HG03469 (cell line): ENCODE results near the gene SOBP.

ENCODE experiments used
- ATAC-seq: cut with Tn5 transposase; IDR thresholded peaks from one replicate; pipeline ENCODE4 v1.9.1; 2021; ENCODE audit warnings: mild to moderate bottlenecking, moderate library complexity, moderate number of reproducible peaks; ENCODE audit not compliant: unreplicated experiment

Gene SOBP

DNA sequence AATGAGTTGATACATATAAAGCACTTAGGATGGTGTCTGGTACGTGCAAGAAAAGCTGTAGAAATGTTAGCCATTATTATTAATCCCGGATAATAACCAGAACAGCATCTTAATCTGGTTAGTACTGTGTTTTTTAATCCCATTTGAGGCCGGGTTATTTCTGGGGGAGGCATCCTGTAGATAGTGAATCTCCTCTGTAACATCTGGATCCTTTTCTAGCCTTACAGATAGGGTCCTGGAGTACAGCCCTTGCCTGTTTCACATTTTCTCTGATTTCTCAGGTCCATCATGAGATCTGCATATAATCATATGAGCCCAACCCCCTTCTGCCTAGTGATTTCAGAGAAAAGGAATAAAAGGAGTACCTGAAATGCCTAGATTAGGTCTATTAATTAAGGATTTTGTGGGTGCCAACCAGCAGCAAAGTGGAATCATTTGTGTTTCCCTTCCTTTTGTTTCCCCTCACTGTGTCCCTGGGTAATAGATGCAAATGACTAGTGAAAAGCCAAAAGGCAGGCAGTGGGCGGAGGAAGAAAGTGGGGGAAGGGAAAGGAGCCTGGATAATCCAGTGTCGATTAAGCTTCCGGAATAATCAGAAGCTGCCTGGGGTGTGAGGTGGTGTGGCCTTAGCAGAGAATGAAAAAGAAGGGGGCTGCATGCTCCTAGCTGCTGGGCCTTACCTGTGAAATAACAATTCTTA, 88.9 kb downstream of the SOBP start:
- no peak for ATAC-seq

DNA sequence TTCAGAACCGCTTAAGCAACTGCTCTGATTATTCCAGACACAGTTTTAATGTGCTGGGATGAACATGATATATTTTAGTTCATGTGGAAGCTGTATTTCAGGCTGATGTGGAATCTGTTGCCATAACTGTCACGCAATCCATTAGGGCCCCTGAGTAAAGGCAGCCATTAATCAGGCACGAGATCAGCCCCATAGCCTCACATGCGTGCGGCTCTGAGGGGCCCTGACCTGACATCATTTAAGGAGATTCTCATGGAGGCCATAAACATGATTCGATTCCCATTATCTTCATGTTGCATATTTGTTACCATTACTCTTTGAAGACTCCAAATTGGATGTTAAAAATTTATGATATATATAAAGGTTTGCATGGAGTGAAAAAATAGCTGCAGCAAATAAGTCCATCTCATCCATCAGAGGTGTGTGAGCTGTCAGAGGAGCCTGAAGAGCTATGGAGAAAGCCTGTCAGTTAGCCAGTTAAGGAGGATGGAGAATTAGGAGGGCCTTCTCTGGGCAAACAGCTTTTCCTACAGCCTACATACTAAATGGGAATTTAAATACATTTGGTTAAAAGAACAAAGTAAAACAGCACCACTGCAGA, 89.6 kb downstream of the SOBP start:
- ATAC-seq = no peak

DNA sequence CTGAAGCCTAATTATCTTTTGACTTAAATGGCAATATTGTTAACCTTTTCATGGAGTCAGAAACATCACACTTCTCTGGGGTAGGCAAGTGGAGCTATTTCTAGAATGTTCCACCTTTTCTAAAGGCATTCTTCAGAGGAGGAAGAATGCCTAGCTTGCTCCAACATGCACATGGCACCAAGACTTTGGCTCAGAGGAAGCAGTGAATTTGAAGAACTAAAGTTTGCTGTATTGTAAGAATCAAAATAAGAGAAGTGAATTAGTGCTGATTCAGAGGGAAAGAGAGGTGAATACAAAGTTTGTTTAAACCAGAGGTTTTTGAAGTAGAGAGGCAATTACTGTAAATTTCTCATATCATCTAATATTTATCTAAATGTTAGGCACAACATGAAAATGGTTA, 92.2 kb downstream of the SOBP start:
- no peak for ATAC-seq

DNA sequence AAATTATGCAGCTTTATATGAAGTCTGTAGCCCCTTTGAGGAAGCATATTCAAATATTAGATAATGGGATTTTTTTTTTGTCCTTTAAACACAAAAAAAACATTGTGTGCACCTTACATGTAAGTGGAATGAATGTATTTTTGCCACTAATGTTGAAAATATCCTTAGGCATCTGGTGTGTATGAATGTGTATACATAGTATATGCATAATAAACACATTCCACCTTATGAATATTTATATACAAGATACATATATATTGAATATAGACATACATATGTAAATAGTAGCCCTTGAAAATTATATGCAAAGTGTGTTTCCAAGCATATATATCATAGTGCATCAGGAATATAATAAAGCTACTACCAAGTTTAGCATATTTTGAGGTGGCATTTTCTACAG, 94.8 kb downstream of the SOBP start:
- no peak for ATAC-seq

DNA sequence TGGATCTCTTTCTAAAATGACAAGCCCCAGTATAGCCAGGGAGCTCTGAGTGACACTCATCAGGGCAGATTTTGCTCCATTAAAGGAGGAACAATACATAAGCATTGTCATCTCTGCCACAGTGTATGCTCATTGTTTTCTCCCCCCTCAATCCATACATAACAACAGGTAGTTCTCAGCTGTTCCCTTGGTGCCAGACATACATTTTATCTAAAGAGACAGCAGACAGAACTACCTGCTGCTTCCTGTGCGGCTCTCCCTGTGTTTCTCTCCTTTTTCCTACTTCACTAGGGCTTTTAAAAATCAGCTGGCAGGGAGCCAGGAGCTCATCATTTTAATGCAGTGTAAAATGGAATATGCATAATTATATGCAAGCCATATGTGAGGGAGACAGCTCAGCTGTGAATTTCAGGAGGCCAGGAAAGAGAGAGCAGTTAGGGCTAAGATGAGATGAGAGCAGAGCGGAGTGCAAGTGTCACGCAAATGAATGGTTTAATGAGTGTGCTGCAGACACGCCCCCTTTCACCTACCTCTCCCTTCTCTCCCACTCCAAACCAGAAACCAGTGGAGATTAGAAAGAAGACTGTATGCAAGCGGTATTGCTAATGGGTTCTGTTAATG, 96.0 kb downstream of the SOBP start:
- ATAC-seq = no peak

DNA sequence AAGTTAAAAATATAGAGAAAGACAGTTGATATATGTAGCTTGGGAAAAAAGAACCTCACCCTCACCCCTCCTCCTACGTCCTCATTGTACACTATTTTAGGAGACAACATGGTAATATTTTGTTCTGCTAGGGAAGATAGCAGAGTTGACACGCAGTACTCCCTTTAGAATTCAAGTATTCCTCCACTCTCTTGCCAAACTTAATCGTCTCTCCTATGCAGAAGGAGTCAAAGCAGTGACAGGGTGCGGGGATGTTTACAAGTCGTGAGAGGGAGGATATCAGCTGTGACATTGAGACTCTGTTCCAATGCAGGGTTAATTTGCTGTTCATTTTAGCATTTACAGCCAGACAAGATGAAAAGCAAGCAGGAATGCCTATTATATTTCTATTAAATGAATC, 97.5 kb downstream of the SOBP start:
- no peak for ATAC-seq

DNA sequence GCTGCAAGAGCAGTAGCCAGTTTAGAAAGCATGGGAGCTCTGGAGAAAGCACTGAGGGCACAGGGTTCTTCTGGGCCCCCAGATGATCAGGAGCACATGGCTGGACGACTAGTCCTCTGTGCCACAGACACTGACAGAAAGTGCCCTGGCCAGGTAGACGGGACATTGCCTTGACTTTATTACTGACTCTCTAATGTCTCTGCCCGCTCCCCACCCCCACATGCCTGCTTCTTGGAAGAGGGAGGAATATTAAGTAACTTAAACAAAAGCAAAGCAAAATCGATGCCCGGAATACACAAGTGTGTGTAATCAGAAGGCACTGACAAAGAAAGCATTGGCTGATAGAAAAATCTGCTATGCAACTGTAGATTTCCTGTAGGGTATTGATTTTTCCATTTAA, 99.3 kb downstream of the SOBP start:
- ATAC-seq = no peak

DNA sequence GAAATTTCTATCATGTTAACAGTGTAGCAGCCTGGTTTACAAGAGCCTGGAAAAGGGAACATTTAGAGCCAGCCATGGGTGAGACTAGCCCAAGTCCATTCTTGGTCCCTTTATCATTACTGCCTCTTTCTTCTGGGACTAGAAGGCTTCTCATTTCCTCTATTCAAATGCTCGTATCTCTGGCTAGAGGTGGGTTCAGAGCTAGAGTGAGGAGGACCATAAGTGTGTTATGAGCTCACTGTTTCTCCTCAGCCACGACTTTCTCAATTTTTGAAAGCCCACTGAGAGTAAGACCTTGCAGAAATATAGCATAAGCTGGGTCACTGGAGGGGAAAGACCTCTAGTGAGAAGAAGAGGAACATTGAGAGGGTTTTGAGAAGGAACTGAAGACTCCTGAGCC, 100.0 kb downstream of the SOBP start:
- ATAC-seq = no peak

DNA sequence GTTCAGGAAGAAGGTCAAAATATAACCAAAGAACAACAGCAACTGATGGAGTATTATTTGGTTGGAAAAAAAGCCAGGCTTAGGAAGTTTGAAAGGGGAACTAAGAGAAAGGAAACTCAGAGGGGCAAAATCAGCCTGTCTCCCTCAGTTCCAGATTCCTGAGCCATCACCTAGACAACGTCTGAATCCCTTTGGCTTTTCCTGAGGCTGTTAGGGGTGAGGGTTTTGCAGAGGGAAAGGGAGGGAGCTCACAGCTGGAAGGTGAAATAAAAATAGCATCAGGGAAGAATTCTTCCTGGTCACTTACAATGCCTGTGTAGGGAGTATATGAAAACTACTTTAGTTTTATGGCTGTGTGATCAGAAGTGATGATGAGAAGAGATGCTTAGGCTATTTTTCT, 100.5 kb downstream of the SOBP start:
- no peak for ATAC-seq

DNA sequence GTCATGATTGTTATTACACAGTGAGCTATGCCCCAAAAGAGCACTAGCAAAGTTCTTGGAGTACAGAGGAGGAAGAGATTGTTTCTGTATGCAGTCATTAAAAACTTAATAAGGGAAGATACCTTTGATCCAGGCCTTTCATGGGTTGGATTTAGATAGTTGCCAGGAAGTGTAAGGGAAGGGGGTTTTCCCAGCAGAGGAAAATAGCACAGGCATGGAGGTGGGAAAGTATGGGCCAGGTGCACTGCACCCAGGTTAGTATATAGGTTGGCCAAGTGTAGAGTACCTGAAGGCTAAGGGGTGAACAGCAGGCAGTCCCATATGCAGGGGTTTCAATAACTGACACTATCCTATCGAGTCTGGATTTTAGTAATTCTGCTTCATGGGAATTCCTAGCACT, 101.4 kb downstream of the SOBP start:
- no peak for ATAC-seq

DNA sequence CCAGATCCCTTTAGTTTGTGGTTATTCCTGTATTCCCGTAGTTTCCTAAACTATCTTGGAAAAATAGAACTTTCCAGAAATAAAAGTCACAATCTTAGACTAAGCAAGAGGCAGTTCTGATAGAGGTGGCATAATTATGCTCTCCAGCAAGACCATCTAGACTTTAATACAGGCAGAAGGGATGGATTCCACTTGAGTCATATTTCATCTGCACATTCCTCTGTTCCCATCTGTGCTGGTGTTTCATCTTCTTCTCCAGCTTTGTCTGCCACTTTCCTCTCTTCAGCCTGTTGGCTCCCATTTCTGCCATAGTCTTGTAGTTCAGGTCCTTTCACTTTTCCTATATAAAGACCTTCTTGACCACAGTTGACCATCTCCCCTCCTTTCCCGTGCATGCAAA, 102.9 kb downstream of the SOBP start:
- no peak for ATAC-seq

DNA sequence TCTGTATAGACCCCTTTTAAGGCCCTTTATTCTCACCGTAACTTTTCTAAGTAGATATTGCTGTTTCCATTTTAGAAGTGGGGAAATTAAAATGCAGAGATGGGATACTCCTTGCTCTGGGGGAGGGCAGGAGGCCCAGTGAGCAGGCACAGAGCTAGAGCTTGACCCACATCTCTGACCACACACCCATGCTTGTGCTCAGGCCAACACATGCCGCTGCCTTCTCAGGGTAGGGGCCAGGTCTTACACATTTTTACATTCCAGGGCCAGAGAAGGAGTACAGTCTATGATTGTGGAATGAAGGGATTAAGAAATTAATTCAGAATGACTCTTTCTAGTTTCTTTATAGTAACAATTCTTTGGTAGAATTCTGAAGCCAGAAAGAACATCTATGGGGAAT, 104.8 kb downstream of the SOBP start:
- ATAC-seq = no peak

DNA sequence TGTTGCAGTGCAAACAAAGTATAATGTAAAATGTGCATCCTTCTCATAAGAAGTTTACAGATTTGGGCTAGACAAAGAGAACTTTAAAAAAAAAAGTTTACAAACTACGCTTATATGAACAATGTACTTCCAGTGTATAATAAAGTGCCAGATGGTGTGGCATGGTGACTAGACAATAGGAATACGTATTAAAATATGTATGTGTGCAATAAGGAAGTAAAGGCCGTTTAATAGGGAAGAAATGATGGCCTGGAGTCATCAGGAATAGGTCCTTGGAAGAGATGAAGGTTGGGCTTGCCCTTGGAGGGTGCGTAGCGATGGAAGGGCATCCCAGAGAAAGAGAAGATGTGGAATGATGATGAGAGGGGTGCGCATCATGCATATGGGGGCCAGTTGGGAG, 108.2 kb downstream of the SOBP start:
- ATAC-seq = no peak

DNA sequence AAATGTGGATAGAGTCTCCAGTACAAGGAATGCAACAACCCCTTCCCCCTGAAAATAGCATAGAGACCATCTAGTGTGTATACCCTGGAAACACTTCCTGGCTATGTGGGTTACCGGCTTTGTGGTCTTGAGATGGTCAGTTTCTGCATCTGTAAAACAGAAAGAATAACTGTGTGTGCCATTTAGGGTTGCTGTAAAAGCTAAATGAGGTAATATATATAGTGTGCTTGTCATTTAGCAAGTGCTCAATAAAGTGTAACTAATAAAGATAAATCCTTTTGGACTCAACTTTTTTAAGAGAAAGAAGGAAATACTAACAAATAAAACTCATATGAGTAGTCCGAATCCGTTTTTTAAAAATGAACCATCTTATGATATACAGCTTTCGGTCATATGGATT, 109.1 kb downstream of the SOBP start:
- ATAC-seq = no peak

DNA sequence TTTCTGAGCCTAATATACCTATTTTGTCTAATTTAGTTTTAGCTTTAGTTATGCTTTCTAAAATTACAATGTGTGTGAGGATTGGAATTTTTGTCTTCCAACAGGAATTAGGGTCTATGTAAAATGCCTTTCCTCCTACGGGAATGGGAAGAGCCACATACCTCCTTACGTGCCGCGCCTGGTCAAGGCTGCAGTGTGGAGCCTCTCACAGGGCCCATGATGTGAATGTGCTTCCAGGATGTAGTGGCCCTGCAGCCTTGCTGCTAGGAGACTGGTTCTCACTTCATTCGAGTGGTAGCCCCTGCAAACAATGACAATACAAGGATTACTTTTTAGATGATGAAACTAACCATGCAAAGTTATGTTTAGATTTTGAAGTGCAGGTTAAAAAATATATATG, 110.2 kb downstream of the SOBP start:
- no peak for ATAC-seq

DNA sequence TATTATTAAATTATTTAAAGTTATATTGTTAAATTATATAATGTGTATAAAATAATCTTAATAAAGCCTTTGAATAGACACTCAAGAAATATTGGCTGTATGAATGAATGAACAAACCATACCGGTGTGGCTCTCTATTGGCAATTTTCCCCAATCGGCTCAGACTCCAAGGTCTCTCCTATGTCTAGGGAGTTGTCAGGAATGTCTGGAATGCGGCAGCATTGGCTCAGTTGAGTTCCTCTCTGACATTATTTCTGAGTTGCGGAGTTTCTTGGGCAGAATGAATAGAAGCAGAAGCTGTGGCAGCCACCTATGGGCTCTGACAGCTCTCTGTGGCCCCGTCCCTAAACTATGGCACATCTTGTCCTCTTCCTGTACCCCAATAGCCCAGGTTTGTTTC, 111.0 kb downstream of the SOBP start:
- ATAC-seq = no peak

DNA sequence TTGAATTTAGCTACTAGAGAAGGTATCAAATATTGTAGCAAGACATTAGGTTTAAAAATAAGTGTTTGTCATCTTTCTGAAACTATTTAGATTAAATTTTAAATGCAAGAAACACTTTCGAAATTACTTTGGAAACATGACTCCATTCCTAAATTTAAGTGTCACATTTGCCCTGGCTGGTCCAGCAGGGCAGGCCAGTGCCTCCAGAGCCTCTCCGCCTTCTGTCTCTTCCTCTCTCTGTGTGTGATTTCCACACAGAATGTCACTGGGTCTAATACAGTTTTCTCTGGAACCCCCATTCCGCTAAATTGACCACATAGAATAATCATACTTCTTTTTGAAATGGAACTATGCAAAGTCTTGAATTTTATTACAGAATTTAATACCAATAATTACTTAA, 111.5 kb downstream of the SOBP start:
- ATAC-seq = no peak

DNA sequence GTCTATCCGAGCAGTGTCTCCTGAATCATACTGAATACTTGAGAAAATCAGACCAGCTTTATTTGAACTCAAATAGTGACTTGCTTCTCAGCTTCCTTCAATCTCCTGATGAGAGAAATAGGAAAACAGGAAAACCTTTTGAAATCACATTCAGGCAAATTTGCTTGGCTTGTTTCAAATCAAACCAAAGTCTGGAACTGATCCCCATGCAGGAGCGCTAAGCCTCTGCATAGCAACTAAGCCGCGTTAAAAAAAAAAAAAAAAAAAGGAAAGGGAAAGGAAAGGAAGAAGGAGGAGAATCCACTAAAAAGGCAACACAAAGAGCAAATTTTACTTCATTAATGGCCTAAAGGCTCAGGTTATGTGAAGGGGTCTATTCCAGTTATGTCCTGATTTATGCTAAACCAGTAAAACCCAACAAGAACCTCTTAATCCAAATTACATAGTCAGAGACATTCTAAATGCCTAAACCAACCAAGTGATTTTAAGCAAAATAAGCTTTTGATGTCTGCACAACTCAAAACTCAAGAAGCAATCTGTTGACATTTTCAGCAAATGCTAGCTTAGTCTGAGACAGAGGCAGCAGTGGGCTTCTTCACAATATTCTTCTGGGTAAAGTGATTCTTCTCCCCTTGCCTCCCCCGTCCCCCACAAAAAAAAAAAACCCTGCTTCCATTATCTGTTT, 112.5 kb downstream of the SOBP start:
- ATAC-seq = no peak

DNA sequence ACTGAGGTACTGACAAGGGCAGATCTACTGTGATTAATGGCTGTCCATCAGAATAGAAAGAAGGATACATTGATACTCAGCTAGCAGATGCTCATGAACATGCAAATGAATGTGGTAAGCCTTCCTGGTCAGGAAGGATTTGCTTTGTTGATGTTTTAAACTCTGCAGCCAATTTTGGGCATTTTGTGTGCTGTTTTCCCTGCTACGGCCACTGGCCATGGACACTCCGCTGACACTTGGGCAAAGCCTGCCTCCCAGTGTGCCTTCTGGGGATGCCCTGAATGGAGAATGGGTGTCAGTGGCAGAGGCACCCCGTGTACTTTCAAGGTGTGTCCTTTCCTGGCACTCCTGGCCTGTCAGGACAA, 113.1 kb downstream of the SOBP start:
- no peak for ATAC-seq

DNA sequence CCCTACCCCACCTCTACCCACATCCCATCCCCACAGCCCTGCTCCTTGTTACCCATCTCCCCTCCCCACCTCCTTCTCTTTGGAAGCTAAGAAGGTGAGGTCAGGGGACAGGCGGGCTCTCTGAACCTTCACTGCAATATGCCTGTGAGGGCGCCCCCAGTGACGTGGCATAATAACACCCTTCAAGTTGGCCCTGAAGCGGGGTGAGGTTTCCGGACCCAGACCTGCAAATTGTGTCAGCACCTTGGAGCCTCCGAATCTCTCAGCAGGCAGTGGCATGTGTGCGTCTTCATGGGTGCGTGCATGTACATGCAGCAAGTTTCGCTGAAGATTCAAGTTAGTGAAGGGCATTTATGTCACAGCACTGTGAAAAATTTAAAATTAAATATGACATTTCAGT, 114.6 kb downstream of the SOBP start:
- no peak for ATAC-seq

DNA sequence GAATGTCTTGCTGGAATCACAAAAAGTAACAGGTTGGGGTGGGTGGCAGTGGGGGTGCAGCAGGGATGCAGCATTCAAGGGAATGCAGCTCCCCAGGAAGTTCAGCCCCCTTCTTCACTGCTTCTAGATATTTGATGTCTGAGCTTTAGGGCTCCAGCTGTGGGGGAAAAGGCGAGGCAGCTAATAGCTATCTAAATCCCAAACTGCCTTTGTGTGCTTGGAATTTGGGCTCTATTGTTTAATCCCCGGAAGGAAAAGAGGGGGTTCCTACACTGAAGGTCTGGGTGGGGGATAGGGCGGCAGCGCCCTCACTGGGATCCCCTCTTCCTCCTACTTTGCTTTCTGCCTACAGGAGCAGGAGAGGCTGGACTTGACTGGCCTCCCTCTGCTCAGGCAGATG, 116.5 kb downstream of the SOBP start:
- ATAC-seq = no peak

DNA sequence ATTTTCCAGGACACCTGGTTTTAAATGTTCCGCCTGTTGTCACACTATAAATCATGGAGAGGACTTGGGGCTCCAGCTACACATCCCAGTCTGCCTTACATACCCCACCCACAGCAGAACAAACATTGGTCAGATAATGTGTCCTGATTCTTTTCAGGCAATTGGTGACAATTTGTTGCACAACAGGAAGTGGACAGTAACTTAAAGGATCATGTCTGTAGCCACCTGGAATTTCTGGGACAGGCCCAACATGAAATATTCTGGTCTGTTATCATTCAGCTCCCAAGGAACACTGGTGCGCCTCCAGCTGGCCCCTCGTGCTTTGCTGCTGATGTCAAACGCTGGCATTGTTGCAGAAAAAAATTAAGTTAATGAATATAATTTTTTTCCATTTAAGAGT, 117.2 kb downstream of the SOBP start:
- no peak for ATAC-seq
